CD4-positive, alpha-beta T cell (primary cell): ENCODE measurements around the gene ECHS1. TPM values are rescaled to one million over a fixed set of nuclear protein-coding genes. Genes with fewer than 3 reads are reported as not detected.

Source experiments
- ATAC-seq: fragments of 200-7000 bp; cut with Tn5 transposase; one replicate; pipeline ENCODE4 v1.10.0; 2022; ENCODE audit warnings: mild to moderate bottlenecking; ENCODE audit not compliant: poor library complexity
- CTCF ChIA-PET: fragments of 350-600 bp; sonication (Branson Sonifier 250); formaldehyde crosslinking; loops from one replicate; lab custom pipeline; 2021; ENCODE audit warnings: antibody characterized with exemption, inconsistent platforms; lab: Charles Lee
- POLR2A ChIA-PET: fragments of 350-600 bp; sonication (Branson Sonifier 250); formaldehyde crosslinking; loops from one replicate; lab custom pipeline; 2021; ENCODE audit warnings: antibody characterized with exemption, inconsistent platforms; lab: Charles Lee
- DNase-seq, 14 experiments: peaks; one replicate each; pipeline ENCODE4 v3.0.0-alpha.2; 2013 to 2020; ENCODE audit warnings: mixed read lengths in 2 of 14
- H3K27ac ChIP-seq, 2 donors: one replicate each; pipeline versions ENCODE4 v1.5.1 to v1.7.0; 2013; ENCODE audit warnings: low read length in 2 of 2, low read depth in 1 of 2, mild to moderate bottlenecking in 1 of 2
- H3K27me3 ChIP-seq, 2 experiments: 1 replicate in 1 of 2; 2 replicates in 1 of 2; pipeline versions ENCODE4 v1.6.1 to v1.7.0; 2013; ENCODE audit warnings: low read length in 2 of 2, control low read depth in 1 of 2, mild to moderate bottlenecking in 1 of 2, moderate library complexity in 1 of 2; ENCODE audit not compliant: insufficient read depth in 2 of 2, control insufficient read depth in 1 of 2
- H3K36me3 ChIP-seq: one replicate; pipeline ENCODE4 v1.6.1; 2013; ENCODE audit warnings: low read length, control low read depth; ENCODE audit not compliant: insufficient read depth
- H3K4me1 ChIP-seq: one replicate; pipeline ENCODE4 v1.6.1; 2013; ENCODE audit warnings: low read length, control low read depth; ENCODE audit not compliant: insufficient read depth
- H3K4me3 ChIP-seq: one replicate; pipeline ENCODE4 v1.5.1; 2013; ENCODE audit warnings: mild to moderate bottlenecking, low read length, moderate library complexity
- H3K9me3 ChIP-seq, 2 experiments: 1 replicate in 1 of 2; 2 replicates in 1 of 2; pipeline versions ENCODE4 v1.6.1 to v1.7.0; 2013; ENCODE audit warnings: low read length in 2 of 2, mild to moderate bottlenecking in 2 of 2, control low read depth in 1 of 2, moderate library complexity in 1 of 2; ENCODE audit not compliant: control insufficient read depth in 1 of 2, insufficient read depth in 1 of 2
- H3K27ac Mint-ChIP-seq: one replicate; pipeline ENCODE4 v1.8.0; 2020; ENCODE audit warnings: mixed read lengths
- H3K27me3 Mint-ChIP-seq: one replicate; pipeline ENCODE4 v1.8.0; 2021; ENCODE audit warnings: mixed read lengths
- H3K36me3 Mint-ChIP-seq: one replicate; pipeline ENCODE4 v1.8.0; 2021; ENCODE audit warnings: low read depth, mixed read lengths
- H3K4me1 Mint-ChIP-seq: one replicate; pipeline ENCODE4 v1.8.0; 2021; ENCODE audit warnings: low read depth, mixed read lengths
- H3K4me3 Mint-ChIP-seq: one replicate; pipeline ENCODE4 v1.8.0; 2020; ENCODE audit warnings: mild to moderate bottlenecking, mixed read lengths
- H3K9me3 Mint-ChIP-seq: one replicate; pipeline ENCODE4 v1.8.0; 2020; ENCODE audit warnings: mixed read lengths
- intact Hi-C, 2 experiments: fragments of 100-400 bp; cut with DNase I in 1 of 2; cut with micrococcal nuclease in 1 of 2; formaldehyde crosslinking; loops; one replicate each; pipeline versions ENCODE4 v1.15.1 to v1.9.0; 2023 to 2025; cut with DNase I, micrococcal nuclease
- total RNA-seq, 174 experiments: library from RNA in 2 of 174; stranded (reverse) in 2 of 174; gene quantifications; one replicate each; pipeline ENCODE4 v1.2.3 and lab custom pipeline; 2021 to 2026
- TF ChIP-seq, protein P1 (sequence below): fragments of 200-600 bp; IDR thresholded peaks from one replicate; pipeline ENCODE4 v1.8.0; 2022; ENCODE audit warnings: antibody characterized with exemption, mild to moderate bottlenecking

The ECHS1 gene
- total RNA-seq, 2 experiments from 2014 or later = 7.6 to 8.3 TPM

DNA sequence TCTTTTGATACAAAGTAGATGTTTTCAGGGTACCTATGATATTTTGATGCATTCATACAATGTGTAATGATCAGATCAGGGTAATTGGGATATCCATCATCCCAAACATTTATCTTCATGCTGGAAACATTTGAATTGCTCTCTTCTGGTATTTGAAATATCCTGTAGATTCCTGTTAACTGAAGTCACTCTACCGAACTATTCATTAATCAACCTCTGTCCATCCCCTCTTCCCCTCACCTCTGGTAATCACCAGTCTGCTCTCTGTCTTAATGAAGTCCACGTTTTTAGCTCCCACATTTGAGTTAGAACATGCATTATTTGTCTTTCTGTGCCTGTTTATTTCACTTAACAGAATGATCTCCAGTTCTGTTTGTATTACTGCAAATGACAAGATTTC, 32.1 kb upstream of the ECHS1 start:
- ATAC-seq = no peak
- peaks cover 52% of the 10 kb centered on the region for H3K36me3 ChIP-seq

DNA sequence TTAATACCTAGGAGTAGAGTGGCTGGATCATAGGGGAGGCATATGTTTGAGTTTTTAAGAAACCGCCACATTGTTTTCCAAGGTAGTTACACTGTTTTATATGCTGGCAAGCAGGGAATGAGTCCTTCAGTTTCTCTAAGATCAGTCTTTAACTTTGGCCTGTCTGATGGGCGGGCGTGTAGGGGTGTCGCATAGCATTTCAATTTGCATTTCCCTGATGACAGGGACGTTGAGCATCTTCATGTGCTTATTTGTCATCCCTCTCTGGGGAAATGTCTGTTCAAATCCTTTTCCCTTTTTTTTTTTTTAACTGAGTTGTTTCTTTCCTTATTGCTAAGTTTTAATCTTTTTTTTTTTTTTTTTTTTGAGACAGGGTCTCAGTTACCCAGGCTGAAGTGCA, 30.6 kb upstream of the ECHS1 start:
- Histone ChIP-seq H3K4me3 (no peak overlapping the region), H3K9me3 (no peaks in the 10 kb centered on the region), H3K36me3 (peaks cover 56% of the 10 kb centered on the region), H3K27ac (no peak overlapping the region), H3K4me1 (peaks cover 12% of the 10 kb centered on the region), H3K27me3 (no peaks in the 10 kb centered on the region)
- H3K9me3 Mint-ChIP-seq = no peaks in the 10 kb centered on the region
- H3K4me3 Mint-ChIP-seq = no peak overlapping the region
- intact Hi-C loops = no loop called here
- H3K36me3 Mint-ChIP-seq = peaks cover 88% of the 10 kb centered on the region
- DNase-seq (no peak), ATAC-seq (no peak)
- POLR2A ChIA-PET = no interaction called here
- TF ChIP-seq, protein P1, sequence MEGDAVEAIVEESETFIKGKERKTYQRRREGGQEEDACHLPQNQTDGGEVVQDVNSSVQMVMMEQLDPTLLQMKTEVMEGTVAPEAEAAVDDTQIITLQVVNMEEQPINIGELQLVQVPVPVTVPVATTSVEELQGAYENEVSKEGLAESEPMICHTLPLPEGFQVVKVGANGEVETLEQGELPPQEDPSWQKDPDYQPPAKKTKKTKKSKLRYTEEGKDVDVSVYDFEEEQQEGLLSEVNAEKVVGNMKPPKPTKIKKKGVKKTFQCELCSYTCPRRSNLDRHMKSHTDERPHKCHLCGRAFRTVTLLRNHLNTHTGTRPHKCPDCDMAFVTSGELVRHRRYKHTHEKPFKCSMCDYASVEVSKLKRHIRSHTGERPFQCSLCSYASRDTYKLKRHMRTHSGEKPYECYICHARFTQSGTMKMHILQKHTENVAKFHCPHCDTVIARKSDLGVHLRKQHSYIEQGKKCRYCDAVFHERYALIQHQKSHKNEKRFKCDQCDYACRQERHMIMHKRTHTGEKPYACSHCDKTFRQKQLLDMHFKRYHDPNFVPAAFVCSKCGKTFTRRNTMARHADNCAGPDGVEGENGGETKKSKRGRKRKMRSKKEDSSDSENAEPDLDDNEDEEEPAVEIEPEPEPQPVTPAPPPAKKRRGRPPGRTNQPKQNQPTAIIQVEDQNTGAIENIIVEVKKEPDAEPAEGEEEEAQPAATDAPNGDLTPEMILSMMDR = no peak
- CTCF ChIA-PET = no interaction called here
- no peak overlapping the region for H3K27ac Mint-ChIP-seq
- no peaks in the 10 kb centered on the region for H3K27me3 Mint-ChIP-seq
- peaks cover 38% of the 10 kb centered on the region for H3K4me1 Mint-ChIP-seq

More for the DNA sequence above, 32.1 kb upstream of the ECHS1 start:
- Histone ChIP-seq H3K27ac (no peak overlapping the region), H3K4me1 (peaks cover 10% of the 10 kb centered on the region), H3K9me3 (peaks cover 0 to 4% of the 10 kb centered on the region in 2 experiments), H3K27me3 (no peaks in the 10 kb centered on the region), H3K4me3 (no peak overlapping the region)
- H3K4me1 Mint-ChIP-seq = peaks cover 49% of the 10 kb centered on the region
- no peak overlapping the region for H3K4me3 Mint-ChIP-seq
- H3K27me3 Mint-ChIP-seq = no peaks in the 10 kb centered on the region
- peaks cover 94% of the 10 kb centered on the region for H3K36me3 Mint-ChIP-seq
- CTCF ChIA-PET = no interaction called here
- H3K9me3 Mint-ChIP-seq = no peaks in the 10 kb centered on the region
- DNase-seq = no peak
- POLR2A ChIA-PET = no interaction called here
- TF ChIP-seq, protein P1 = no peak
- intact Hi-C loops = no loop called here
- H3K27ac Mint-ChIP-seq = no peak overlapping the region

DNA sequence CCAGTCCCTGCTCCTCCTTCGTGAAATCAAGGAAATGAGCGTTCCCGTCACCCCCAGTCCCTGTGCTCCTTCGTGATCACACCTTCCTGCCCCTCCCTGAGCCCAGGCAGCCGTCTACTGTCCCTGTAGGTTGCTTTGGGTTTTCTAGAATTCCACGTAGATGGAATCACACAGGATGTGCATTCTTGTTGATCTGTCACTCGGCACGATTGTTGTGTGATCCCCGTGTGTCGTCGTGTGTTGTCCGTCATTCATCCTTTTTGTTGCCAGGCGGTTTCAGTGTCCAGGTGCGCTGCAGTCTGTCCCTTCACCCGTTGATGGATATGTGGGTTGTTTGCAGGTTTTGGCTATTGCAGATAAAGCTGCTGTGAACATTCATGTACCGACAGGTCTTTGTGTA, 30.2 kb upstream of the ECHS1 start:
- no peak overlapping the region for H3K27ac Mint-ChIP-seq
- TF ChIP-seq, protein P1 = no peak
- intact Hi-C loops = no loop called here
- ChIA-PET POLR2A (no interaction called here), CTCF (no interaction called here)
- Histone ChIP-seq H3K4me3 (no peak overlapping the region), H3K27me3 (no peaks in the 10 kb centered on the region), H3K27ac (no peak overlapping the region), H3K9me3 (no peaks in the 10 kb centered on the region), H3K4me1 (peaks cover 15% of the 10 kb centered on the region), H3K36me3 (peaks cover 60% of the 10 kb centered on the region)
- no peak for ATAC-seq
- DNase-seq = no peak
- no peaks in the 10 kb centered on the region for H3K27me3 Mint-ChIP-seq
- peaks cover 33% of the 10 kb centered on the region for H3K4me1 Mint-ChIP-seq
- no peak overlapping the region for H3K4me3 Mint-ChIP-seq
- H3K36me3 Mint-ChIP-seq = peaks cover 88% of the 10 kb centered on the region
- no peaks in the 10 kb centered on the region for H3K9me3 Mint-ChIP-seq
